ENCODE data around the gene PRKG1.

DNA sequence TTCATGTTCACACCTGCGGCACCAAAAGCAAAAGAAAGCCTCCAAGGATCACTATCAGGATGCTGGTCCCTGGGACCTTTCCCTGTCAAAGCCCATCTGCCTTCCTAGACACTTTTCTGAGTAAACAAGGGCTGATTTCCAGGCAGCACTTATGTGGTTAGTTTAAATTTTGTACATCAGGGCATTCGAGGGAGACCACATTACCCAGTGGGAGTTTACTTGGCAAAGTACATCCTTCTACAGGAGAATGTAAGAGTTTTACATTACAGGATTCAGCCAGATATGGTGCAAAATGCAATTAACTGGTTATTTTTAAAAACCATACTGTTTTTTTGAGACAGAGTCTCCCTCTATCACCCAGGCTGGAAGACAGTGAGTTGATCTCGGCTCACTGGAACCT is 493.0 kb downstream of the PRKG1 start:
- TF ChIP-seq CTCF (IDR thresholded peaks at IDR 0.05) (no peak), POLR2A (IDR thresholded peaks at IDR 0.05) (no peak), POLR2AphosphoS5 (IDR thresholded peaks at IDR 0.05; ENCODE audit: insufficient read depth in 1 of 2, low read depth in 1 of 2) (no peak)
